GM19372 (cell line): ENCODE data around the gene ERICH3.
A peak's percentile ranks its signal among the peaks of the same experiment; 100 is the strongest.
"Not testable (repeated sequence)": the region's sequence is repeated elsewhere in the genome, so short reads cannot be mapped to it uniquely, and the experiment has no call there.

Experiments
- ATAC-seq: cut with Tn5 transposase; IDR thresholded peaks from one replicate; pipeline ENCODE4 v1.9.1; 2021; ENCODE audit warnings: mild to moderate bottlenecking, low read depth, moderate library complexity; ENCODE audit not compliant: unreplicated experiment

ERICH3 gene

GRCh38 chr1:74681851-74682250 lies 8.3 kb upstream of the ERICH3 start:
- ATAC-seq, result no peak

DNA sequence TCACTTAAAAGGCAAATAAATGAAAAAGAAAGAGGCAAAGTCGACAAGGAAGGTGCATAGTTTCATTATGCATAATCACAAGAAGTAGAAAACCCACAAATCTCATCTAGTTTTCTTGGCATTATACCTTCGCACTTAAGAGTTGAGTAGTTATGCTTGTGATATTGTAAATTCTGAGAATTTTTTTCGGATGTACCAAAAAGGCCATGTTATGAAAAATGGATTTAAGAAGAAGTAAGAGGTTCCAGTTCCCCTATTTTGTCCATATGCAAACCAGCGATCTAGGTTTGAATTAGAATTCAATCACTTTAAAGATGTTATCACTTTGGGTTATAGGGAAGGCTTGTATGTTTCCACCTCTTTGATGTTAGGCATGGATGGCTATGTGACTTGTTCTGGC lies 7.9 kb upstream of the ERICH3 start:
- ATAC-seq, result peak; percentile 69

DNA sequence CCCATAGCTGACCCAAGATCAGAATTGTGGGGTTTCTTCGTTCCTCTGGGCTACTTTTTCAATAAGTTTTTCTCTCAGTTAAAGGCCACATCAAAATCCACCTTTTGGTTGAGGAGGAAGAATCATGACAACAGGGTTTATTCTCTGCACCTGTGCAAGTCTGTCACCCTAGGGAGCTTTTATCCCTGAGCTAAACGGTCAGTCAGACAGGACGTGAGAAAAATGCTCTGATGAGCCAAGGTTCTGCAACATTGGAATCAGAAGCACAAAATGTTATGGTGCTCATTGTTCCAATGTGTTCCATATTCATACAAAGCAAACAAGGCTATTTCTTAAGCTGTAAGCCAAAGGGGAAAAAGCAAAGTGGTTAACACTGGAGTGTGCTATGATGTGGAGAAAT lies 7.4 kb upstream of the ERICH3 start:
- peak; percentile 35 for ATAC-seq

DNA sequence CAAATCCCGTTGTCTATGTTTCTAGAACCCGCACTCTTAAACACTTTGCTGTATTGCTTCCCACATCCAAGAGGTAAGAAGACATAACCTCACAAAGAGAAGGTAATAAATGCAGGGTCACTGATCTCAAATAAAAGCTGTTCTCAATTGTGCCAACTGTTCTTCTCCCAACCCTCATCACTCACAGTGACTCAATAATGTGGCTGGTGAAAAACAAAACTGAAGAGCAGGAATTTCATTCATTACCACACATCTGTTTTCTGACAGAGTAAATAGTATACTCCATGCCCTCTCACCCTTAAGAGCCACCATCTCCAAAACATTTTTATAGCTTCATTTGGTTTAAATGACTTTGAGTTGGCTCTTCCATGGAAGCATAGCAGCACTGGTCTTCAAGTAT lies 6.2 kb upstream of the ERICH3 start:
- no peak for ATAC-seq

DNA sequence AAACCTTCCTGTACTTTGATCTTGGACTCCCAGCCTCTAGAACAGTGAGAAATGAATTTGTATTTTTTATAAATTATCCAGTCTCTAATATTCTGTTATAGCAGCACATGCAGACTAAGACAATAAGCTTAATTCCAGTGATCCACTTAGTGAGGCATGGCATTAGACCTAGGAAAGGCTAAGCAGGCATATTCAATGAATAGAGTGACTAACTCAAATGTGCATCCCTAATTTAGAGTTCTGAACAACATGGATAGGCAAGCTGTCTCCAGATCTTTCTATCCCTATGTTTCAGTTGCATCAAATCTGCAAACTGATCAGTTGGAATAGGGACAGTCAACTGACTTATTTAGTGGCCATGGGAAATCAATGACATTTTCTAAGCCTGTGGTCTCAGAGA lies 4.3 kb upstream of the ERICH3 start:
- no peak for ATAC-seq

GRCh38 chr1:74674278-74675048 lies 871 bp upstream of the ERICH3 start:
- peak; percentile 45 for ATAC-seq

DNA sequence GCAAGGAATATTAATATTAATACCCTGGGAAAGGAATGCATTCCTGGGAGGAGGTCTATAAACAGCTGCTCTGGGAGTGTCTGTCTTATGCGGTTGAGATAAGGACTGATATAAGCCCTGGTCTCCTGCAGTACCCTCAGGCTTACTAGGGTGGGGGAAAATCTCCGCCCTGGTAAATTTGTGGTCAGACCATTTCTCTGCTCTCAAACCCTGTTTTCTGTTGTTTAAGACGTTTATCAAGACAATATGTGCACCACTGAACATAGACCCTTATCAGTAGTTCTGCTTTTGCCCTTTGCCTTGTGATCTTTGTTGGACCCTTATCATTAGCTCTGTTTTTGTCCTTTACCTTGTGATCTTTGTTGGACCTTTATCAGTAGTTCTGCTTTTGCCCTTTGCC lies 2.7 kb downstream of the ERICH3 start:
- ATAC-seq, result not testable (repeated sequence)

DNA sequence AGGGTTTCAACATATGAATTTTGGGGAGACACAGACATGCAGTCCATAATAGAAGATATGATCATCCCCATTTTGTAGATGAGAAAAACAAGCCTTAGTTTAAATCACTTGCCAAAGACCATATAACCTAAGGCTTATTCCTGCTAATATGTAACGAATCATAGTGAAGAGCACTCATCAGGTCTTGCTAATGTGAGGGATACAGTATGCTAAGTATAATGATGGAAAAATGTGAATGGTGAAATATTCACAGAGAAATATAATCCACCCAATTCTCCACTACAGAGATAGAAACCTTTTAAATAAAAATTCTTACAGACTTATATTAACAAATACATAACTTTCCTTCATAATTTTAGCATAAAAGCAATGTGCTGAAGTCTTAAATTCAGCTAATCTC lies 18.9 kb downstream of the ERICH3 start:
- ATAC-seq, result no peak

DNA sequence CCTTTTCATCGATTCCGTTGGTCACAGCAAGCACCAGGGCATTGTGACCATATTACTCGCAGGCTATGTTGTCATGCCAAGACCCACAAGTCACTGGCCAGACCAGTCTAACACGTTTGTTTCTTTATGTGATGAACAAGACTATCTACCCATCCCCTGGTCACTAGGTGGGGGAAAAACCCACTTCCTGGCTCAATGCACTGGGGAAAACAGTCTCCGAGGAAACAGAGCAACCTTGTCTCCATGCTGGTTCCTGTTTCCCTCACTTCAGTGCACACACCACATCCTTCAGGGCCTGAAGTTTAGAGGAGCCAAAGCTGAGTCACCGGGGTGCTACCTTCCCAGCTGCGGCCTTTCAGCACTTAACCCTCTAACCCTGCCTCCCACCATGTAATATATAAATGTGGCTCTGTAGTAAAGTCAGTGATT lies 20.9 kb downstream of the ERICH3 start:
- ATAC-seq, result peak; percentile 95

DNA sequence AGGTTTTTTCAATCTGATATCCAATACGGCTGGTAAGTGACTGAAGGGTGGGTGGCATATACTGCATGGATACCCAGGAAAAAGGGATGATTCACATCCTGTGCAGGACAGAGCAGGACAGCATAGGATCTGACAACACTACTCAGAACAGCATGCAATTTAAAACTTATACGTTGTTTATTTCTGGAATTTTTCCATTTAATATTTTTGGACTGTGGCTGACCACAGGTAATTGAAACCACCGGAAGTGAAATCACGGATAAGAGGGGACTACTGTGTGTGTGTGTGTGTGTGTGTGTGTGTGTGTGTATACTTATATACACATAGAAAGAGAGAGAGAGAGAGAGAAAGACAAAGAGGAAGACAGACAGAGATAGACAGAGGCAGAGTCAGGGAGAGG lies 23.0 kb downstream of the ERICH3 start:
- ATAC-seq, result no peak

DNA sequence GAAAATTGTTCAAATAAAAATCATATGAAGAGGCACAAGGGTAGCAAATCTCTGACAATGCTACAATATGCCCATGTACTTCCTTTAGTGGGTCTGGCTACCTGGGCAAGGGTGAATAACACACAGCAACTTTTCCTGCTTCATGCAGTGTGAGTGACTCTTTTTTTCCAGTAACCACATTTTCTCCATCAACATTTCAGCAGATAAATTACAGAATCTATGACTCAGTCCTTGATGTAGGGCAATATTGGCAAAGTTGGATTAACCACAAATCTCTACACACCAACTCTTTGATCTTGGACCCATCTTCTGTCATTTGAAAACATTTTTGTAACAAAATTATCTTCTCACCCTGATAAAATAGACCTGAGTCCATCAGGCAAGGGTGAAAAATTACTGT lies 31.7 kb downstream of the ERICH3 start:
- ATAC-seq, result no peak

DNA sequence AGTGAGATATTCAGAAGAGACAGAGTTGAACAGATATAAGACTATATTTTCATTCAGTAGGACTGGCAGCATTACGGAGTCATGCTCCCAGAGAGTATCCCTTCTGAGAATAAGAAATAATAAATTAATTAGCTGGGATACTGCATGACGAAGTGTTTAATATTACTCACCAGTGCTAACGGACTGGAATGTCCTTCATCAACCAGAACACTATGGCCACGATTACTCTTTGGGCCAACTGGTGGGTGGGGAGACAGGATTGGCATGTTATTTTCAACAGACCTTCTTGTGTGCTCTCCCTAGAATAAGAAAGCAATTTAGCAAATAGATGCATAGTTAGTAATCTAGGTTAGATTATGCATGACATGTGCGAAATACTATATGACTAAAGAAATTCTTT lies 32.4 kb downstream of the ERICH3 start:
- ATAC-seq, result no peak

GRCh38 chr1:74637296-74637695 lies 36.3 kb downstream of the ERICH3 start:
- ATAC-seq, result no peak

- ATAC-seq, result no peak
These were observed 44.3 kb downstream of the ERICH3 start for GRCh38 chr1:74629283-74629682.

- no peak for ATAC-seq
These were observed 49.9 kb downstream of the ERICH3 start for GRCh38 chr1:74623716-74624115.

DNA sequence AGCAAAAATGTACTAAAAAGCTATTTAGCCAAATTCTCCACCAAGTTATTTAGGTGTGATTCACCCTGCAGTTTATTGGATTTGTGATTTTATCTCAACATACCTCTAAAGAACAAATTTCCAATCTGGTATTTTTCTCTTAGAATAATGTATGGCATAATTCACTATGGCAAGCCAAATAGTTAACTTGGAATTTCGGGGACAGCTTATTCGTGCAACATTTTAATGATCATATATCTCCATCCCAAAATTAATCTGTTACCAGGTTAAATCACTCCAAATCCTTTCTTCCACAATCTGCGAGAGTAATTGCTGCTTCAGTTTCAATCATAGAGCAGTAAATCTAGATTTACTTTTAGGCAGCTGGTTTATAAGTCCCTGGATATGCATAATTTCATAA lies 53.4 kb downstream of the ERICH3 start:
- no peak for ATAC-seq

DNA sequence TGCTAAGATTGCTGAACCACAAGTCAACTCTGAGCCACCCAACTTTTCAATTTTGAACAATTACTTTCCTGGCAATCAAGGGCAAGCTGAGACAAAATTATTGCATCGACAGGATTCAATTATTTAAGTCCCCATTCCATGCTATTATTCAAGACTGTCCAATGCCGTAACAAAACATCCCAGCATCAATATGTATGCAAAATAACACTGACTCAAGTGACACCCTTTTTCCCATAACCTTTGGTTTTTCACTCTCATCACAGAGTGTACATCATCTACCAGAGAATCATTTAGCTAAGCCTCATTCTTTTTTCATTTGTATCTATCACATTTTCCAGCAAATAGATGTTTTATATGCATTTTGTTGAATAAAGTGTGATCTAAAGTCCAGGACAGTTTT lies 54.6 kb downstream of the ERICH3 start:
- no peak for ATAC-seq

DNA sequence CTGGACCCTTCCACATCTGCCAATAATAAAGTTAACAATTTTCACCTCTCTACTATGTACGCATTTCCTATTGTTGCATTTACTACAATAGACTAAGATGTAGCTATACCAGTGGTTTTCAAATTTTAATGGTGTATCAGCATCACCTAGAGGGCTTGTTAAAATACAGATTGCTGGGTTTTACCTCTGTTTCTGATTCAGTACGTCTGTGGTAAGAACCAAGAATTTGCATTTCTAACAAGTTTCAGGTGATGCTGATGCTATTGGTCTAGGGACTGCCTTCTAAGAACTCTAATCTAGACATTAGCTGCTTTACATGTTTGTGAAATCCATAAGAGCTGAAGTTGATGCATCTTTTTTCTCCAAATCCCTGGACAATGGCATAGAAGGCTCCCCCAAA lies 59.7 kb downstream of the ERICH3 start:
- no peak for ATAC-seq

DNA sequence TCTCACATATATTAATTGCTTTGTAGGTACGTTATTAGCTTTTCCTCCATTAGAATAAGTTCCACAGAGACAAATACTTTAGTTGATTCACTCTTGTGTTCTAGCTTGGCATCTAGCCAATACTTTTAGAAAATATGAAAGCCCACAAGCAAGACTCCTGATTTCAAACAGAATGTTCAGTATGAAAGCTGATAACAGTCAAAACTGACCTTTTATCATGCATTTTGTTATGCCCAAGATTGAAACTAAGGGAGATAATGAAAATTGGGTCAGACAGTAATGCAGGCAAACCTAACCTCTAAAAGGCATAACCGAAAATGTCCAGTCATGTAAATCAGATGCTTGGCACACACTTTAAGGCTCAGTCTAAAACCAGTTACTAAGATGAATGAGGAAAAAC lies 61.7 kb downstream of the ERICH3 start:
- no peak for ATAC-seq

- ATAC-seq, result no peak
These were observed 62.6 kb downstream of the ERICH3 start for GRCh38 chr1:74610961-74611360.

DNA sequence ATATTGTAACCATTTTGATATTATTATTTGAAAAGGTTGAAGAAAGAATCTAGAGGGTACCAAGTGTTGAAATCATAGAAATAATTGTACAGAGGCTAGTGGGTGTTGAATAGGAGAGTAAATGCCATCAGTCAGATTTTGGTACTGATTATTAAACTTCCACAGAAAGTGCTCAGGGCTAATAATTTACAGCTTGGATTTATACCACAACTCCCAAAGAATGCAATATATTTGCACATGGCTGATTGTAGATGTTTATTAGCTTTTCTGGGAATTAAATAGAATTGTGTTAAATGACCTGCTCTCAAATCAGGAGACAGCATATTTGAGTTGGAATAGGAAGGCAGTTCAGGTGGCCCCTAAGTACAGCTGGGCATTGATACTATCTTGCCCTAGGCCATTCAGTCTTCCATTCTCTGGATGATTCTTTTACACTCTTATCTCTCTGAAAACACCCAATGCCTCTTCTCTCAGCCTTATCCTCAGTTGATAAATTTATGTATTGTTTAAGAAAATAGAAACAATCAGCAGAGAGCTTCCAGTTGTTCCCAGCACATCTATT lies 63.7 kb downstream of the ERICH3 start:
- ATAC-seq, result no peak

DNA sequence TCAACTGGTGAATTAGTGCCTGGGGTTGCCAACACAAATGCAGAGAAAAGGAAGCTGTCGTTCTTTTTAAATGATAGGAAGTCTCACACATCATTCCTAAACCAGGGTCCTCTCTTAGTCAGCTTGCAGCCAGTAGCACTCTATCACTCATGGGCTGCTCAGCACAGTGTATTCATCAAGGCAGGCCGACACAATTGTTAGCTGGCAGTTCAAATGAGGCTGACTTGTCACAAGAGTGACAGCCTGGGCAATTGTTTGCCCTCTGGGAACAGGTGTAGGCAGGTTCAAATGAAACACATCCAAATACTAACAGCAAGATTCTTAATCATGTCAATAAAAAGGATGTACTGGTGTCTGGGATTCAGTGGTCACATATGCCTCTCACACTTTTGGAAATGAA lies 76.9 kb downstream of the ERICH3 start:
- ATAC-seq, result no peak
